Right ventricle myocardium inferior (tissue), 1 donor: ENCODE data around the gene FAM168A. TPM values are rescaled to one million over a fixed set of nuclear protein-coding genes. Genes with fewer than 3 reads are reported as not detected.

ENCODE experiments used
- ATAC-seq: fragments of 200-7000 bp; cut with Tn5 transposase; one replicate; pipeline ENCODE4 v1.9.1; 2020; ENCODE audit warnings: mild to moderate bottlenecking, moderate library complexity
- DNase-seq: peaks from one replicate; pipeline ENCODE4 v3.0.0; 2021; ENCODE audit errors: missing footprints
- intact Hi-C: fragments of 100-400 bp; cut with DNase I; formaldehyde crosslinking; loops from one replicate; pipeline ENCODE4 v1.11.0; 2022
- total RNA-seq: library from RNA; stranded (reverse); fragmentation: NEBNext Ultra II Directional; extraction: Animal tissue kit (Norgen Biotek cat#: 25700); gene quantifications from one replicate; pipeline ENCODE4 v1.2.1, GENCODE V29; 2021
- donor health status: DM: no; HTN: yes; CAD: no; lungs with severe emphysema.

The FAM168A gene
- total RNA-seq, 1 donor from 2014 or later, result 26.2 TPM

- intact Hi-C loops, result no loop called here
- no peak for DNase-seq
- ATAC-seq, result no peak
These were observed 175.0 kb downstream of the FAM168A start for GRCh38 chr11:73422886-73423285.

DNA sequence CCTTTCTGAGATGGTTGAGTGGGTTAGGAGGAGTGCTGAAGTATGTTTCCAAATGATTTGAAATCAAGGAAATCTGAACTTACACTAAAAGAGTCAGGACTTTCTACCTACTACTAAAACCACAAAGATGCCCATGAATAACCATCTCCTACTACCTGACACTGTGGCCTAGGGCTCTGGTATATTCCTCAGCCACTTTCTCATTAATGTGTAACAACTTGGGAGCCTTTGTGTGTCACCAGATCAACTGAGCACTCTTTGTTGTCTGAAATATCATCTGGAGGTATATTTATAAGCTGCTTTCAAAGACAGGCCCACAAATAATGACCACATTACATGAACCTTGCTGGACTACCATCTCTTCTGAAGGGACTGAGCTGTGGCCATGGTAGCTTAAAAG is 177.8 kb downstream of the FAM168A start:
- ATAC-seq, result no peak
- intact Hi-C loops, result no loop called here
- no peak for DNase-seq

DNA sequence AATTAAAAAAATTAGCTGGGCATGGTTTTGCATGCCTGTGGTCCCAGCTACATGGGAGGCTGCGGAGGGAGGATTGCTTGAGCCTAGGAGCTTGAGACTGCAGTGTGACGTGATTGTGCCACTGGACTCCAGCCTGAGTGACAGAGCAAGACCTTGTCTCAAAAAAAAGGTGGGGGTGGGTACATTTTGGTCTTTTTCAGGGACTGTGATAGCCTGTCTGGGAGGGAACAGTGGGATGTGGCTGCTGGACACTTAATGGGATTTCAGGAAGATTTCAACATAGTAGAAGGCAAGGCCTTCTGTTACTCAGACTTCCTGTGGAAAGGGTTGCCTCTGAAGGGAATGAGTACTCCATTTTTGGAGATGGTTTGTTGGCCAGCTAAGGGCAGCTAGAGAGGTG is 181.1 kb downstream of the FAM168A start:
- no peak for DNase-seq
- intact Hi-C loops, result no loop called here
- ATAC-seq, result no peak

GRCh38 chr11:73415854-73416615 is 181.9 kb downstream of the FAM168A start:
- DNase-seq (no peak), ATAC-seq (no peak)
- intact Hi-C loops, result no loop called here

DNA sequence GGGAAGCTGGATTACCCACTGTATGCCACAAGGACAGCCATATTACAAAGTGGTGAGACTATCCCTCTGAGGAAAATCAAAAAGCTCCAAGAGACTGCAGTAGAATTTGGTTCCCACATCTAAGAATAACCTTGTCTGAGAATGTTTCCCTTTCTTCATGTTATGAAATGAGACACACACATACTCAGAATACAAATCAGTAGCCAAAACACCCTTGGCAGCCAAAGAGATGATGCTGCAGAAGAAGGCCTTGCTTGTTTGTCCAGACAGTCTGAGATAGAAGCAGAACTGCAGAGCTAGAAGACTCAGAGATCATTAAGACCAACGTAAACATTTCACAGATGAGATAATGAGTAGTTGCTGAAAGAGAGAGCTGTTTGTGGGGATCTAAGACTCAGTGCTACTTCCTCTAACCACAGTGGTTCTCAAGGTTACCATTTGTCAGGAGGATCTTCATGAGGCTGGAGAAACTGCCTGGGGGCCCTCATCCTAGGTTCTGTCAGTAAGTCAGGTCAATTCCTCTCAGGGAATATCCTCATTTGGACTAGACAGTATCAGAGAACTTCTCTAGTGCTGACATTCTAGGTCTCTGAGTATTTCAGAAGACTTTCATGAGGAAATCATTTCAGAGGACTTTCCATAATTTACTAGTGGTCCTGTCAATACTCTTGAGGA is 182.8 kb downstream of the FAM168A start:
- DNase-seq (no peak), ATAC-seq (no peak)
- intact Hi-C loops, result no loop called here

GRCh38 chr11:73413256-73413655 is 184.7 kb downstream of the FAM168A start:
- intact Hi-C loops, result no loop called here
- no peak for DNase-seq
- ATAC-seq, result no peak

GRCh38 chr11:73412308-73412707 is 185.6 kb downstream of the FAM168A start:
- intact Hi-C loops, result no loop called here
- DNase-seq (no peak), ATAC-seq (no peak)

DNA sequence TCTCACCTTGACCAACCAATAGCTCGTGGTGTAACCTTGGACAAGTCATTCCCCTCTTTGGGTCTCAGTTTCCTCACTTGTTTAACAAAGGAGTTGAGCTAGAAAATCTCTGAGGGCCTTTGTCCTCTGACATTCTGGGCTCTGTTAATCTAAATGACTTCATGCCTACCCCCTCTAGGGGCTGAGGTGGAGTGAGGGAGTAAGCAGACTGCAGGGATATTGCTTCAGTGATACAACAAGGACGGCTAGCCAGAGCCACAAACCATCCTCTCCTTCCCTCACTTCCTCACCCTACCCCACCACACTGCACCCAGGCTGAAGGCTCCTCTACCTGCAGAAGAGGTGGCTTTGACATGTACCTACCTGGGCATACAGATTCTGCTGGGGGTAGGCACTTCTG is 186.9 kb downstream of the FAM168A start:
- intact Hi-C loops, result no loop called here
- no peak for ATAC-seq
- no peak for DNase-seq

- ATAC-seq, result no peak
- DNase-seq, result no peak
- intact Hi-C loops, result no loop called here
These were observed 187.3 kb downstream of the FAM168A start for GRCh38 chr11:73410627-73411026.

DNA sequence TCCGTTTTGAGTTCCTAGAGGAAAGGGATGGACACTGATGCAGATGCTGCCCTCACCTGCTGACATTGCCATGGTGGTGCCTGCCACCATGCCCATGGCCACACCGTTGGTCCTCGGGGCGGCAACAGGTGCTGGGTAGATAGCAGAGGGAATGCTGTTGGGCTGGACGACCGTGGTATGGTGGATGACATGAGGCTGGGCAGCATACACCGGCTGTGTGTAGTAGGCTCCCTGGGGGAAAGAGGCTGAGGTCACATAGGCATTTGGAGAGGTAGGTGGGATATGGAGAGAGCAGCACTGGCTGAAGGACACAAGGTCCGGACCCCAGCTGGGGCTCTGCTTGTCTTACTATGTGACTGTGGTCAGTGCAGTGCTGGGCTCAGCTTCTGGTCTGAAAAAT is 188.5 kb downstream of the FAM168A start:
- no peak for ATAC-seq
- DNase-seq, result no peak
- intact Hi-C loops, result loop anchor here (10.0 kb wide), 1 partner anchor 215 kb away; no protein-coding TSS in a partner anchor

DNA sequence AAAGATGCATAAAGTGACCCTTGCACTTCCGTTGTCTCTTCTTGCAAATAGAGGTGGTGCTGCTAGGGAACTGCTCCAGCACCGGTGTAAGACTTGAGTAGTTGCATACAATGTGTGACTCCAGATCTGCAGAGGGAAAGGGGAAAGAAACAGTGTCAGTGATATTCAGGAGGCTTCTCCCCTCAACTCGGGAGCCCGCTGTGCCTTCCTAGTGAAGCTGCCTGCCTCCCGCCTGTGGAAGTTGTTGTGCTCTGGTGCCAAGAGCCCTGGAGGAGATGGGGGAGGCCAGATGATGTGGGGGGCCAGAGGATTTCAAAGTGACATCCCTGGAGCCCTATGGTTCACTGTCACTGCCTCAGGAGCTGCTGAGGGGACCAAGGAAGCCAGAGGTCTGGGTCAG is 191.3 kb downstream of the FAM168A start:
- no peak for DNase-seq
- ATAC-seq, result no peak
- intact Hi-C loops, result loop anchor here (10.0 kb wide), 1 partner anchor 218 kb away; no protein-coding TSS in a partner anchor

DNA sequence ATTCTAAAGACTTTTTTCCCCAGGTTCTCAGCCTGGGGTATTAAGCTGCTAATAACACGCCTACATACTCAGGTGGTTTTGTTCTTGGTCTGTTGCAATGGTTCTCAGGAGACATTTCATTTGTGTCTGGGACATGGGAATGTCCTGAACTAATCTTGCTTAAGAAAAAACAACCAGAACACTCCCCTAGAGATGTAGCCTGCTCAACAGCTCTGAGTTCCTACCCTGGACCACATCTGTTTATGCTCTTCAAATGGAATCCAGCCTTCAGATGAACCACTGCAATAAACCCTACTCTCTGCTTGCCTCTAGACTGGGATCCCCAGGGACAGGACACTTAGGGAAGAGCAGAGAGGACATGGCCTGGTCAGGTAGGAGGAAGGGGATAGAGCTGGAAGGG is 191.8 kb downstream of the FAM168A start:
- ATAC-seq (no peak), DNase-seq (no peak)
- intact Hi-C loops, result loop anchor here (10.0 kb wide), 1 partner anchor 219 kb away; no protein-coding TSS in a partner anchor

- no peak for DNase-seq
- no peak for ATAC-seq
- intact Hi-C loops, result loop anchor here (10.0 kb wide), 1 partner anchor 220 kb away; no protein-coding TSS in a partner anchor
These were observed 192.8 kb downstream of the FAM168A start for GRCh38 chr11:73405146-73405510.

DNA sequence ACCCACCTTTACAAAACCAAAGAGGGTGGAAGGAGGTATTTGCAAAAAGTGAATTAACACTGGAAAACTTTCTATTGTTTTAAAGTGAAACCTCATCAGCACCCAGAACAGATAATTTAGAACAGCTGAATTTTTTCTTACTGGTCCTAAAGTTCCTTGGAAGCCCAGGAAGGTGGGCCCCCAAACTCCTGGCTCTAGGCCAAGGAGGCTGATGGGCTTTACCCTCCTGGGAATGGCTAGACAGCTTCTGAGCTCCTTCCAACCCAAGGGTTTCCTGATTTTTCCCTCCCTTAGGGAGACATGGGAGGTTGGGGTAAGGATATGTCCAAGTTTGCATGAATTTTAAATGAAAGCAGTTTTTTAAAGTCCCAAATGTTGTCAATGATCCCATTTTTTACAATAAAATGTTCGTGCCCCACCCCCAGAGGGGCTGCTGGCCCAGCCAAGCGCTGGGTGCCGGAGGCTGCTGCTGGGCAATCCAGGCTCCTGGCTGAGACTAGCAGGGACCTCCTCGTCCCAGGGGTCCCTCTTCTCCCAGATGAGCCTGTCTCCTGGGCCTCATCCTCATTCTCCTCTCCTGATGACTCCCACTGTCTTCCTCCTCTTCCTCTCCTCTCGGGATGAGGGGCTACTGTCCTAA is 193.3 kb downstream of the FAM168A start:
- no peak for ATAC-seq
- intact Hi-C loops, result loop anchor here (1.0 to 10.0 kb wide), 4 partner anchors 123 to 257 kb away; partner anchors contain the start of gene FAM168A
- no peak for DNase-seq

GRCh38 chr11:73404048-73404447 is 193.9 kb downstream of the FAM168A start:
- intact Hi-C loops, result loop anchor here (1.0 to 10.0 kb wide), 4 partner anchors 123 to 257 kb away; partner anchors contain the start of gene FAM168A
- ATAC-seq (peak; percentile 94), DNase-seq (peak; percentile 84)

- ATAC-seq (no peak), DNase-seq (no peak)
- intact Hi-C loops, result loop anchor here (5.0 to 10.0 kb wide), 3 partner anchors 124 to 221 kb away; partner anchors contain the start of gene FAM168A
These were observed 194.4 kb downstream of the FAM168A start for GRCh38 chr11:73403541-73403940.

DNA sequence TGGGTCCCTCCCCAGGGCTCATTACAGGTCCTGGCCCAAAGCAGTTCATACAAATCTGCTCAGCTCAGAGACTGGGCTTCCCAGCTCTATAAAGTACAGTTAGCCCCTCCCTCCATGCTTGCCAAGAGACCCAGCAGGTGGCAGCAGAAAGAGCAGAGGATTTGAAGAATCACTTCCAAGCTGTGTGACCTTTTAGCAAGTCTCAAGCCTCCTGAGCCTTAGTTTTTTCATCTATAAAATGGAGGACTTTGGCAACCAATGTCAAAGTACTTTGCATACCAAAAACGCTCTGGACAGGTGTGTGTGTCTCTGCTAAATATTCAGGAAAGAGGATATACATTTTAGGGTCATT is 195.1 kb downstream of the FAM168A start:
- DNase-seq (no peak), ATAC-seq (no peak)
- intact Hi-C loops, result loop anchor here (5.0 to 10.0 kb wide), 3 partner anchors 124 to 222 kb away; partner anchors contain the start of gene FAM168A

DNA sequence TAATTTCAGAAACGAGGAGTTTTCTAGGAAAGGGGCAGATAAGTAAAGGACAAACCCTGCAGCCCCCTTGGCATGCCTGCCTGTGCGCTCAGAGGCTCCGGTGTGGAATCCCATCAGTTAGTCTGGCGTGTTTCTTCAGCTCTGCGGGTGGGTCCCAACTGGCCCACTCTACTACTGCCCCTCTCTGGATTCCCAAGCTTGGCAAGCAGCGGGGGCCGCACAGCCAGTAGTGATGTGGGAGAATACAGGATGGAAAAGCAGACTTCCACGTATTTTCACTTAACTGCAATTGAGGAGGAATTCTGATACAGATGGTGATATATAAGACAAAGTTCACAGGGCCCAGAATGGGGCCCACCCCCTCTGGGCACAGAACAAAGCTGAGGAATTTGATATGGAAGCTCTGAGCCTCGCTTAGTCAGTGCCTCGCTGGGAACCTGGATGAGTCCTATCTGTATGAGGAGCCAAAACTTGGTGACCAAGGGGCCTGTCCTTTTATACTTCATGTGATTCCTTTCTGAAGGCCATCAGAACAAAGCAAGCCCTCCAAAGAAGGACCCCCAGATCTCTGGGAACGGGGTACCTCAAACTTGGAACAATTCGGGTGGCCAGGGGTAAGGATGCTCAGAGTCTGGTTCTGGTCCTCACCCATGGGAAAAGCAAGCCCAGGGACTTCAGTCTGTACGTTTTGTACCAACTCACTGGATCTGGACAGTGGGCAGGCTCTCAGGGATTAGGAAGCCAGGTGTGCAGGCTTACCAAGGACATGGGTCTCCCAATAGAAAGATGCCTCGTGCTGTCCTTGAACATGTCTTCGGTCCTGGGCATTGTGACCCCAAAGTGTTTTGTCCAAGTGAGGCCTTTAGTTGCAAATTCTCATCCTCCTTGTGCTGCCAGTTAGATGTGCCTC is 195.7 kb downstream of the FAM168A start:
- DNase-seq (no peak), ATAC-seq (no peak)
- intact Hi-C loops, result loop anchor here (5.0 to 10.0 kb wide), 3 partner anchors 125 to 223 kb away; partner anchors contain the start of gene FAM168A
